ENCODE data around the gene HSPB7.

The HSPB7 gene

GRCh38 chr1:15973772-15974171, 44.1 kb downstream of the HSPB7 start:
- no peak for DNase-seq

- DNase-seq: no peak
These were observed 45.4 kb downstream of the HSPB7 start for GRCh38 chr1:15972409-15972808.

GRCh38 chr1:15970911-15971310, 46.9 kb downstream of the HSPB7 start:
- no peak for DNase-seq

GRCh38 chr1:15969321-15969880, 48.4 kb downstream of the HSPB7 start:
- no peak for DNase-seq

- DNase-seq: no peak
These were observed 49.7 kb downstream of the HSPB7 start for GRCh38 chr1:15968172-15968571.

GRCh38 chr1:15966956-15967344, 50.9 kb downstream of the HSPB7 start:
- no peak for DNase-seq

GRCh38 chr1:15966081-15966955, 51.5 kb downstream of the HSPB7 start:
- no peak for DNase-seq

- DNase-seq: no peak
These were observed 52.5 kb downstream of the HSPB7 start for GRCh38 chr1:15965228-15965767.
